Measurements from ENCODE around the gene HOXB9.
A peak's percentile ranks its signal among the peaks of the same experiment; 100 is the strongest.

HOXB9 gene

DNA sequence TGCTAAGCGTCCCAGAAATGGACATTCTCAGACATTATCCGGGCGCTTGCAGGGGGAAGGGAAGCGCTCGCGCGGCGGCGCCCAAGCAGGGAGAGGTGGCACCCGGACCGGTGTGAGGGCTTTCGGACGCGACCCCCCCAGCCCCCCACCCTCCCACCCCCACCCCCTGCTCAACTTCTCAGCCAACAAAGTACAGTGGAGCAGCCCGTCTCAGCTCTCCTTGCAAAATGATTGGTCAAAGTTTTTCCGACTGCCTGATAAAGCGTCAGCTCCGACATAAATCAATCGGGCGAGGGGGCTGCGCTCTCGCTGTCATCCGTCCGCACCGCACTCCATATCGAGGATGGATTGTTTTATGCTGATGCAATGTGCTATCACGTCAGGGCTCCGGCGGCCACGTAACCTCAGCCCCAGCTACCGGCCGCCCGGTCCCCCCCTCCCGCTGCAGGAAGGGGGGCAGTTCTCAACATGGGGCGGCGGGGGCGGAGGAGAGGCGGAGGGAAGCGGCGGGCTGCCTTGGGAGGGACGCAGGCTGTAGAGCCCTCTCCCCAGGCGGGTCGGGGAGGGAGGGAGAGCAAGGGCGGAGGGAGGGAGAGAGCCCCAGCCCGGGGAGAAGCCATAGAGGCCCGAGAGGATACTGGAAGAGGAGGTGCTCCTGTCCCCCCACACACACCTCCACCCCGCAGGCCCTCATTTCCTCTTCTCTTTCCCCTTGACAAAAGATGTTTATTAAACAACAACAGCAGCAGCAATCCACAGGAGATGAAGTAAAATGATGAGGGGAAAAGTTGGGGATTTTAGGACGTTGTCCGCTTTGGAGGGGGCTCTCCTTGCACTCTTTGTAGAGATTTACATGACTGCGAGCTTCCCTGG, at the start of gene HOXB9:
Gene HOXB9, minus strand, starts transcription at position 114 of the 873 bp plus-strand sequence. Its CDS starts 89 bp downstream, at position 25.
- in situ Hi-C loops (cut with HindIII; ENCODE audit: low pct_ligation_motif_present, low pct_unique_long_range_greater_than_20kb, low sequenced_read_pairs) = no loop called here
- peak; percentile 96 for DNase-seq

DNA sequence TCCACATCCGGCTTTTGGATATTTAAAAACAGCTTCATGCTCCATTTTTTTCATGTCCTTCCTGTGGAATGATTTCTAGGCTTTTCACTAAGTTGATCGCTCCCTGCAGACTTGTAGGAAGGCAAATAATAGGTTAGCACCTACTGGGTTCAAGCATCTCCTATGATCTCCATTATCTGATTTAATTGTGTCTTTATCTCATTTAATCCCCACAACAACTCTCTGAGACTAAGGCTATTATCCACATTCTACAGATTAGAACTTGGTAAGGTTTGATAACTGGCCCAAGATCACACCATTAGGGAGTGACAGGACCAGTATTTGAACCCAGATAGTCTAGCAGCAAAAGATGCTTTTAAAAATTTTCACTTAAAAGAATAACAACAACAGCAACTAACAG, 46.2 kb upstream of the HOXB9 start:
- in situ Hi-C loops (cut with HindIII; ENCODE audit: low pct_ligation_motif_present, low pct_unique_long_range_greater_than_20kb, low sequenced_read_pairs) = no loop called here

DNA sequence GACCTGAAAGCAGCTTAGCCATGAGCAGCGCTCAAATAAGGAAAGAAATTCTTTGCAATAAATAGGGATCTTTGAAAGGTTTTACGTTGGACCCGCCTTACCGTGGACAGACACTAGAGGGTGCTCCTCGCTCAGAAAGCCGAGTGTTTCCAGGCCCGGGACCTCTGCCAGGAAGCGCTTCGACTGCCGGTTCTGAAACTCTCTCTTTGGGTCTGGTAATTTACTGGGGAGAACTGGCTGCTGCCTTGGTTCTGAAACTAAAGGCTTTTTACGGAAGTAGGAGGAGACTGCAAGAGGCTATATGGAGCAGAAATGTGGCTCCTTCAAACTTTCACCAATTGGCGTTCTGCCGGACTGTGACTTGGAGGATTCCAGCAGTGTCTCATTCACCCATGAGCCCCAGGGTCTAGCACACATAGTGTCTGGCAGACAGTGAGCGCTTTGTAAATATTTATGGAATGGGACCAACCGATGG, 45.6 kb upstream of the HOXB9 start:
- in situ Hi-C loops (cut with HindIII; ENCODE audit: low pct_ligation_motif_present, low pct_unique_long_range_greater_than_20kb, low sequenced_read_pairs) = no loop called here
- peak; percentile 78 for DNase-seq

More for the DNA sequence above, 46.2 kb upstream of the HOXB9 start:
- no peak for DNase-seq

DNA sequence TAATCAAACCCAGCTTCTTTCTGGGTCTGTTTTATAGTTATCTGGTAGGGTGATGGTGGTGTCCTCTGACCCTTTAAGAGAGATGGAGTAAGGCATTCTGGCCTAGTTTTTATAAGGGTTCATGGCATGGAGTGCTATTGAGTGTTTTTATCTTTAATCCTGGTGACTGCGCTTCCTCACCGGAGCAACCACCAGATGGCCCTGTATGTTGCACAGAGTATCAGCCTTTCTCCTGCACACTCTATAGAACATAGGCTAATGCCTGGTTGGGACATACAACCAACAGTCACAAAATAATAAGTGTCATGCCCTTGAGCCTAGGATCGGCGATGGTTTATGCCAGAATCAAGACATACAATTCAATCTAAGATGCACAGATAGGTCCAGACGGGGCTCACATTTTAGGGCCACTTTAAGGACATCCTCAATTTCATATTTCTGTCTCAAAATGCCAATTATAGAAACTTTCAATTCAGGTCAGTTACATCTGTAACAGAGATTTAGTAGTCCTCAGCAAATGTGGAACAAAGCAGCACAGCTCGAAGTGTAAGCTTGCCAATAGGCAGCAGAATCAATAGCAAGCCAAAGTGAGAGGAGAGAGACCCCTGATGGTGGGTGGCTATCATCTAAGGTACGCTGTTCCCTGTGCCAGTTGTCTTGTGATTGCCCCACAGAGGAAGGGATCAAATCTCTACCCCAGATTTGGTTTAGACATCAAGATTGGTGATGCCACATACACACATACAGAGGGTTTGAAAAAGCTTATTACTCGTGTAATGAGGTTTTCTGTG, 37.2 kb upstream of the HOXB9 start:
- in situ Hi-C loops (cut with HindIII; ENCODE audit: low pct_ligation_motif_present, low pct_unique_long_range_greater_than_20kb, low sequenced_read_pairs) = no loop called here
- no peak for DNase-seq

DNA sequence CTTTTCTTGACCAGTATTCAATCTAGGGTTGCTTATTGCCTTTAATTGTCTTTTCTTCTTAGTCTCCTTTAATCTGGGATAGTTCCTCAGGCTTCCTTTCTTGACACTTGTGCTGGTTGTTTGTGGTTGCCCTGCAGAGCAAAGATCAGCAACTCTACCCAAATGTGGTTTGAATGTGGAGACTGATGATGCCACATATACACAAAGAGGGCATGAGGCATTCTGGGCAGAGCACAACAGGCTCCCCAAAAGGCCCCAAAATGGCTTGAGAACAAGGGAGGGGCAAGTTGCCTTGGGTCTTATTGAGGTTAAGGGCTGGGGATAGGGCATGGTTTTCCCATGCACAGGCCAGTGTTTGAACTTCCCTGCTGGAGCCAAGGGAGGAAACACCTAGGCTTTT, 29.8 kb upstream of the HOXB9 start:
- in situ Hi-C loops (cut with HindIII; ENCODE audit: low pct_ligation_motif_present, low pct_unique_long_range_greater_than_20kb, low sequenced_read_pairs) = no loop called here

DNA sequence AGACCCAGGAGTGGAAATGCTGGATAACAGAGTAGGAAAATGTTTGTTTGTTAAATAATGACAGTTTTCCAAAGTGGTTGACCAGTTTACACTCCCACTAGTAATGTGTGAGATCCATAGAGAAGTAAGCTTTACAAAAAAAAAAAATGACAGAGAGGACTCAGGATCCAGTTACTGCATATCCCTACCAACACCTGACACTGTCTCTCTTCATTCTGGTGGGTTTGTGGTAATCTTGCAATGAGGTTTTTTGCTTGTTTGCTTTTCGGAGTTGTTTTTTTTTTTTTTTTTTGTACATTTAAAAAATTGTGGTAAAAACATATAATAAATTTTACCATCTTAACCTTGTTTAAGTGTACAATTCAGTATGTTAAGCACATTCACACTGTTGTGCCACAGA, 23.6 kb upstream of the HOXB9 start:
- in situ Hi-C loops (cut with HindIII; ENCODE audit: low pct_ligation_motif_present, low pct_unique_long_range_greater_than_20kb, low sequenced_read_pairs) = no loop called here
- no peak for DNase-seq

More for the DNA sequence above, 29.8 kb upstream of the HOXB9 start:
- no peak for DNase-seq

DNA sequence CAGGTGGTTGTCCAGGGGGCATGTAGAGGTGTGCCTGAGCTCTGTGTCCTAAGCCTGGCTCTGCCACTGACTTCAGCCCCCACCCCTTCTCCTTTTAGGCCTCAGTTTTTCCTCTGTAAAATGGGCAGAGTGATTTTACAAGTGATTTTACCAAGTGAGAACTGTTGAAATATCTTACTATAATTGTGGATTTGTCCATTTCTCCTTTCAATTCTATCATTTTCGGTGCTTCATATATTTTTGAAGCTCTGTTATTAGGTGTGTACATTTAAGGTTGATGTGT, 21.7 kb upstream of the HOXB9 start:
- in situ Hi-C loops (cut with HindIII; ENCODE audit: low pct_ligation_motif_present, low pct_unique_long_range_greater_than_20kb, low sequenced_read_pairs) = no loop called here
- no peak for DNase-seq

DNA sequence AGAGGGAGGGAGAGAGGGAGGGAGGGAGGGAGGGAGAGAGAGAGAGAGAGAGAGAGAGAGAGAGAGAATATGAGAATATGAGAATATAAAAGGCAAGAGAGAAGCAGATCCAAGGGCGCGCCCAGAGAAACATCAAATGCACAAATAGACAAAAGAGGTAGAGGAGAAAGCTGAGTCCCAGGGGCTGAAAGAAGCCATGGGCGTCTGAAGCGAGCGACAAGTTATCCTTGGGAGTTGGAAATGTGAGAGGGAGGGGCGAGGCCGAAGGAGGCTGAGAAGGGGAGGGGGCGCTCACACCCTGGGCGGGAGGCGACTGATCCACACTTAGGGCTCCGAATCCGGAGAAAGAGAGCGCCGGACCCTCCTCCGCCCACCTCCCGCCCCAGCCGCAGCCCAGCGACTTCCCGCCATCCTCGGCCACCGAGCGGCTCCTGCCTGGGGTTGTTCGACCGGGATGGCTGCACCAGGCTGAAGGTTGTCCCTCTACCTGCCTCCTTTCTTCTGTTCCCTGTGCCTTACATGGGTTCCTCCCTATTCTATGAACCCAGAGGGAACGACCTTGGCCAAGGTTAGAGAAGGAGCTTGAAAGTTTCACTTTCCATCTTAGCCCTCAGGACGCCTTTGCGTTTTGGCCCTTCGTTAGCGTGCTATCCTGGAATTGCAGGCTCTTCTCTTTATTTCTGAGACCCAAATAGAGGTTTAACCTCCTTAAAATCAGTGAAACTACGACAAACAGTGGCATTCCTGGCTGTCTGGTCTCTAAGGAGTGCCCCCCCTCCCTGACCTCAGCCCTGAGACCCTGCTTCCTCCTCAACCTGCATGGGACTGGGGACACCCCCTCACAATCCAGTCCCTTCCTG, 21.2 kb upstream of the HOXB9 start:
- in situ Hi-C loops (cut with HindIII; ENCODE audit: low pct_ligation_motif_present, low pct_unique_long_range_greater_than_20kb, low sequenced_read_pairs) = no loop called here
- peak; percentile 71 for DNase-seq

DNA sequence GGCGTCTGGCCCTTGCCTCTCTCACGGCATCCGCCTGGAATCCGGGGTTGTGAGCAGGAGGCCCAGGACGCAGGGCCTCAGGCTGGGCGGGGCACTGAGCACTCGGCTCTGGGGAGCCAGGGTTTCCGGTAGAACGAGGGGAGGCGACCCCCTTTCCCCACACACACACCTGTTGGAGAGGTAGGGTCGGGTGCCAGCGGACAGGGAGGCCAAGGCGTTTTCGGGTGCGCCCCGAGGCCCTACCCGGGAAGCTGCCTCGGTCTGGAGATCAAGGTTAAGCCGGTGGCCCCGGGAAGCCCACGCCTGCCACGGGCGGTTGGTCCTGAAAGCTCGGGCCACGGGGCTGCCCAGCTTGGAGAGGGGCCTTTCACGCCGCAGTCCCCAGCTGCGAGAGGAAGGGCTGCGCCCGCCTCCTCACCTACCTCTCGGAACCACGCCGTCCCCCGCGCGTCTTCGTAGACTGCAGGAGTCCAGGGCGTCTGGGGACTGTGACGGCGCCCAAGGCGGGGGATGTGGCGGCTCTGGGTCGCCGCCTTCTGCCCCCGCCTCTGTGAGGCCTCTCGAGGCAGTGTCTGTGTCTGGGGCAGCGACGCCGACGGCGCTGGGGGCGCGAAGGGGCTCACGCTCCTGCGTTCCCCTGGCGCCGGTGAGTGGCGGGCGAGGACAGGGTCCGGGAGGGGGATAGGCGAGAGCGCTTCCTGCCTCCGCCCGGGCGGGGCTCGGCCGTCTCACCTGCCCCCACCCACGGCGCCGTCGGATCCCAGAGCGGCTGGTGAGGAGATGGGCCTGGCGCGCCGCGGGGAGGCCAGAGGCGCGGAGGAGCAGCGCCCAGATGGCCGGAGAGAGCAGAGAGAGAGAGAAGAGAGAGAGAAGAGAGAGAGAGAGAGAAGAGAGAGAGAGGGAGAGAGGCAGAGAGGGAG, 20.3 kb upstream of the HOXB9 start:
- DNase-seq = peak; percentile 74

DNA sequence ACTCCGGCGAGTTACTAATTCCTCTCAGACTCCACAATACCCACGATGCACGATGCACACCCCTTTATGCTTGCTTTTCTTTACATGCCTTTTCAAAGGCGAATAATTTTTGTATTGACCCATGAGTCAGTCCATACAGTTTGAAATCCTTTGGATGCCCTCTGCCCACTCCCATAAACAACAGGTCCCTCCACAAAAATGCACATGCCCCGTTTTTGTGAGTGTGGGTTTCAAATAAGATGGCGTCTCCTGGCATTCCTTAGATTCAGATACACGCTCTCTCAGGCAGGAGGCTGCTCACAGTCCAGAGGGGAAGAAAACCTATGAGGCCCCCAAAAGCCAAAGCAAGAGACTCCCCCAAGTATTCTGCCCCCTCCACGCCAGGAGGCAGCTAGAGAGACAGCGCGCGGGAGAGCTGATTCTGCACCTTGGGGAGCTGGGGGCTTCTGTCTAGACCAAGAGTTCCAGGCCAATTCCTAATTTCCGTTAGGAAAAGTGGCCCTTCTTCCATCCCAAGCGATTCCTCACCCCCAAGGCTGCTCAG, 19.6 kb upstream of the HOXB9 start:
- DNase-seq = peak; percentile 28
- in situ Hi-C loops (cut with HindIII; ENCODE audit: low pct_ligation_motif_present, low pct_unique_long_range_greater_than_20kb, low sequenced_read_pairs) = no loop called here

More for the DNA sequence above, 20.3 kb upstream of the HOXB9 start:
- in situ Hi-C loops (cut with HindIII; ENCODE audit: low pct_ligation_motif_present, low pct_unique_long_range_greater_than_20kb, low sequenced_read_pairs) = no loop called here

DNA sequence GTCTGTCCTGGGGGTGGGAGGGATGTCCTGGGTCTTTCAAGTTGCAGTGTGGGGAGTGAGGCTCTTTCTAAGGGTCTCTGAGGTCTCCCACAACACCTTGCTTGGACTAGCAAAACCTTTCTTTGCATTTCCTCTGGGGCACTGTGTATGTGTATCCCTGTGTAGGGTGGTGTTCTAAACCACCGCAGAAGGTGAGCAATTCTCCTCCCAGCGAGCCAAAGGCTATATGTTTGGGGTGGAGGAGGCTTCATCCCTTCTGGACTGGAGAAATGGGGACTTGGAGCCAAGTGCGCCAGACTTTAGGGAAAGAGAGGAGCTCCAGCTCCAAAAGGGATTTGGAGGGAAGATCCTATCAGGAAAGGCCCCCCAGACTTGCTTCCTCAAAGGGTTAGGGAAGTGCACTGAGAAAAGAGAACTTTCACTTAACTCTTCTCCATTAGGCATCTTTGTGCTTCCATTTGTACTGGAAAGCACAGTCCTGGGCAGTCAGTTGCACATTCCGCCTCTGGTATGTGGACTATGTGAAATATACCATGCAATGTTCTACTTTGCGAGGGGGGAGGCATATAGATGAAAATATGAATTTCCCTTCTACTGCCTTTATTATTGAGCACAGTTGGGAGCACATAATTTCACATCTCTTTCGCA, 18.9 kb upstream of the HOXB9 start:
- DNase-seq = no peak
- in situ Hi-C loops (cut with HindIII; ENCODE audit: low pct_ligation_motif_present, low pct_unique_long_range_greater_than_20kb, low sequenced_read_pairs) = no loop called here

DNA sequence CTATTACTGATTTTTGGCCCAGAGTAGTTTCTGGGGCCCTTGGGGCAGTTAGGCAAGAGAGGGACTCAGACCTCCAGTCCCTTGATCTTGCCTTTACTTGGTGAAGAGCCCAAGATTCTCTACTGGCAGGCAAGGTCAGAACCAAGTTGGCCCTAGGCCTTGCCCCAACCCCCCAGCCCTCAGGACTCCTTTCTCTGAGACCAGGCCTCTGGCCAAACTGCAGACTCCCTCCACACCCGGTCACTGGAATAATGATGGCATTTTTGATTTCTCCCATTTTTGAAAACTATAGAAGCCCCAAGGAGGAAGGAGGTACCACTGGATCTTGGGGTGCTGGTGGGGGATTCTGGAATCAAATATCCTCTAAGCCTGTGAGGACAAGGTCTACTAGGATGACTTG, 18.0 kb upstream of the HOXB9 start:
- in situ Hi-C loops (cut with HindIII; ENCODE audit: low pct_ligation_motif_present, low pct_unique_long_range_greater_than_20kb, low sequenced_read_pairs) = no loop called here
- no peak for DNase-seq

DNA sequence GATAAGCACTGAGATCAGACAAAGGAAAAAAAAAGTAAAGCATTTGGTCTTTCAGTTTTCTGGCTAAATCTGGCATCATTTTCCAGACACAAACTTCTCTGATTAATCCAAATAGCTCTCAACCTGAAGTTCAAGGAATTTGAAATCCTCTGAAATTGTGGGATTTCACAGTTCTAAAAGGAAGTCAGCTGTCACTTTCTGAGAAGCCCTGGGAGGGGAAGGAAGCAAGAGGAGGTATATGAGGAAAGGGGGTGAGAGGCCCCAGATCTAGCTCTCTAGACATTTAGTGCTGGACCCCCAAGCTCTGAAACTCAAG, 17.5 kb upstream of the HOXB9 start:
- in situ Hi-C loops (cut with HindIII; ENCODE audit: low pct_ligation_motif_present, low pct_unique_long_range_greater_than_20kb, low sequenced_read_pairs) = no loop called here
- no peak for DNase-seq

DNA sequence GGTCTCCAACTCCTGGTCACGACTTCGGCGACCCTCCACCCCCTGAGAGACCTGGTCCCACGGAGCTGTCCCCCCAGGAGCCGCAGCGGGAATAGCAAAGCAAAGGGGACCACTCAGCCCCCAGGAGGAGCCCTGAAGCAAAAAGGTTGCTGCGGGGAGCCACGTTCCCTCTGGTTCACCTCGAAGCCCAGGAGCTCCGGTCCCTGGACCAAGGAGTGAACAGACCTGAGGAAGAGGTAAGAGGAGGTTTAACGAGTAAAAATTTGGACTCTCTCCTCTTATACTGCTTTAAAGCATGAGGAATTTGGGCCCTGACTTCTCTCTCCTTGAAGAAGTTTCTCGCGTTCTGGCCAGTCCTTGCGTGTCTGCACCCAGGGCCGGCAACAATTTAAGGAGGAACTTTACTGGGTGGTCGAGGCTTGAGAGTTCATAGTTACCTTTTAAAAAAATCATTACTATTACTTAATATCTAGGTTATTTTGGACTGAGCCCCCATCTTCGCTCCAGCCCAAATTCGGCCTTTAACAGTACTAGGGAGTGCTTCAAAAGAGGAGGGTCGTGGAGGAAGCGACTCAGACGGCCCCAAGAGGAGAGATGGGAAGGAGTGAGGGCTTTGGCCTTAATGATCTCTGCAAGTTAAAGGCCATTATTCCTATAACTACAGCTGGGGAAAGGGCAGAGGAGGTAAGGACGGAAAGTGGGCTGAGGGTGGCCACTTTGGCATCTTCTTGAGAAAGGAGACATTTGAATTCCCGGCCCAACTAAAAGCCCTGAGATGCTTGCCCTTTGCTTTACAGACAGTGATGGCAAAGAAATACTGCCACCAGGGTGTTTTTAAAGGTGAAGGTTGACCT, 16.9 kb upstream of the HOXB9 start:
- in situ Hi-C loops (cut with HindIII; ENCODE audit: low pct_ligation_motif_present, low pct_unique_long_range_greater_than_20kb, low sequenced_read_pairs) = no loop called here
- DNase-seq = no peak

DNA sequence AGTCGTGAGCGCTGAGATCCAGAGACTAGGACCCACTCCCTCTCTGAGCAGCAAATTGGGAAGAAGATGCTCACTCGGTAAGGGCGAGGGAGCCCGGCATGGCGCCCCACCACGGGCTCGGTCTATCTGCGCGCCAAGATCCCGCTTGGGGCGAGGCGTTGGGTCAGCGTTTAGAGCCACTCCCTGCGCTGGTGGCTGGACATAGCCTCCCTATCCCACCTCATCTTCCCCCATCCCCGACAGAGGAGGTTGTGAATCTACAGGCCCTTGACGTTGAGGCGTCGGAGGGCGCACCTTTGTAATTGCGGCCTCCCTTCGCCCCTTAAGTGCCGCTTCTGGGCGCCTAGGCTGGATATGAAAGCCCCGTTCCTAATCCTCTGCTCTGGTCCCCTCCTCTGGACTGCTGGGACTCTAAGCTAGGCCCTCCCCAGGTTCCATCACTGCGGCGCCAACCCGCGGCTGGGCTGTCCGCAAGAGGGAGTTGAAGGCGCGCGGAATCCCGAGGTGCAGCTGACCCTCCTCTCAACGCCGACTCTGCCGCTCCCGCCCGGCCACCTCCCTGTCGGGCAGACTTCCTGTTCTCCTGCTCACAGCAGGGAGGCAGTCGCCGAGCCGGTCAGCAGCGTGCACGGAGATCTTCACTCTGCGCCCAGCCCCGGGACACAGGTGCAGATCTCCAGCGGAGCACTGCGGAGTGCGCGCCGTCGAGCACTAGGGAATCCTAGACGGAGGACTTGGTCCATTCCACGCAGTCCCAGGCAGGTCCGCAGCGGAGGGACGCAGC, 16.1 kb upstream of the HOXB9 start:
- no peak for DNase-seq
- in situ Hi-C loops (cut with HindIII; ENCODE audit: low pct_ligation_motif_present, low pct_unique_long_range_greater_than_20kb, low sequenced_read_pairs) = no loop called here

DNA sequence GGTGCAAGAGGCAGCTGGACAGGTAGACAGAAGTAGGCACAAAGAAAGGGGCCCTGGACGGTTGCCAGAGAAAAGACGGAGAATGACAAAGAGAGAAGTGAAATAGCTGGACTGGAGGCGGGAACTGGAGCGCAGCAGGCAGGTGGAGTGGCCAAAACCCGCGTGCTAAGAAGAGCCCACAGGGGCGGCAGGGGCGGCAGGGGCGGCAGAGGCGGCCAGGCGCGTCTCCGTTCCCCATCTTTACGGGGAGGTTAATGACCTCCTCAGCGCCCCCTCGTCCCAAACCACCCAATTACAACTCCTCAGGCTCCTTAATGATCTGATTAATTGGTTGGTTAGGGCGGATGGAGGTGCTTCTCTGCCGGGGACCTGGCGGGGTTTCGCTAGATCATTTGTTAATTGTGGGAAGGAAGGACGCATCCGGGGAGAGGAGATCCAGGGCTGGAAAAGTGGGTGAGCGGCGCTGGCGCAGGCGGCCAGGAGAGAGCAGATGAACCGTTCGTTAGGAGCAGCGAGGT, 15.4 kb upstream of the HOXB9 start:
- in situ Hi-C loops (cut with HindIII; ENCODE audit: low pct_ligation_motif_present, low pct_unique_long_range_greater_than_20kb, low sequenced_read_pairs) = no loop called here
- DNase-seq = no peak

Measured in ACHN (cell line).